ENCODE results near the gene FLYWCH1. TPM values are rescaled to one million over a fixed set of nuclear protein-coding genes. Genes with fewer than 3 reads are reported as not detected.

FLYWCH1 gene
- total and polyA plus RNA-seq, 2 of the 8 experiments (the other 6 are each of a cell fraction or from before 2014, with no cell fraction given): 12.4 to 23.5 TPM

DNA sequence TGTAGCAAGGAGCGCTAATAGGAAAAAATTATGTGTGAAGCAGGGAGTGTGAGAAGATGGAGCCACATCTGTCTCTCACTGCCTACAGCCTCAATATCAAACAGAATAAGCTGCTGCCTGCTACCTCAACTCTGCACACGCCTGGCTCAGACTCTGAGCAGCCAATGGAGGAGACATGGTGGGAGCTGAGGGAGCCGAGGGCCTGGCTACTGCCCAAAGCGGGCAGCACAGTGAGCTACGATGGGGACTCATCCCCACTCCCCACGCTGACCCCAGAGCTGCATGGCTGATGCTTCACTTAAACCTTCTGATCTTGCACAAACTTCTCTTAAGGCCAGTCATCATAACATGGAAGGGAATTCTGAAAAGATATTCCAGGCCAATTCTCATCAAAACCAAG is 39.8 kb upstream of the FLYWCH1 start:
- H4K8ac ChIP-seq (ENCODE audit: extremely low read depth, insufficient read depth, low read length): no peak overlapping the region
- H3K23ac ChIP-seq (ENCODE audit: insufficient read length): no peak overlapping the region
- WGBS, 2 experiments (ENCODE audit: extremely low coverage in 1 of 2, insufficient coverage in 1 of 2, insufficient read length in 1 of 2, insufficient replicate concordance in 2 of 2, low coverage in 1 of 2, low lambda C conversion rate in 2 of 2, missing lambda C conversion rate in 1 of 2): 92% methylated on average over 6 of the region's 6 CpGs; no CpG with 5 or more reads in 1 of the 2 experiments
- TF ChIP-seq SIRT6 (IDR thresholded peaks at IDR 0.05; ENCODE audit: low read length) (no peak), ZNF274 (IDR thresholded peaks at IDR 0.05; ENCODE audit: borderline replicate concordance, extremely low read depth, low read length) (no peak), SUZ12 (IDR thresholded peaks at IDR 0.05; ENCODE audit: low read length) (no peak), SRF (IDR thresholded peaks at IDR 0.05; ENCODE audit: low read depth, low read length) (no peak), RBBP5 (IDR thresholded peaks at IDR 0.05; ENCODE audit: borderline replicate concordance, low read depth, low read length) (no peak), POLR2A (IDR thresholded peaks at IDR 0.05; ENCODE audit: control extremely low read depth in 1 of 2, low read depth in 2 of 2, low read length in 2 of 2) (no peak), YY1 (IDR thresholded peaks at IDR 0.05; ENCODE audit: low read depth, low read length) (no peak)
- TF ChIP-seq, protein P1, sequence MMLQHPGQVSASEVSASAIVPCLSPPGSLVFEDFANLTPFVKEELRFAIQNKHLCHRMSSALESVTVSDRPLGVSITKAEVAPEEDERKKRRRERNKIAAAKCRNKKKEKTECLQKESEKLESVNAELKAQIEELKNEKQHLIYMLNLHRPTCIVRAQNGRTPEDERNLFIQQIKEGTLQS (IDR thresholded peaks at IDR 0.05; ENCODE audit: insufficient read depth, low read depth, low read length): no peak
- TF ChIP-seq, protein P2, sequence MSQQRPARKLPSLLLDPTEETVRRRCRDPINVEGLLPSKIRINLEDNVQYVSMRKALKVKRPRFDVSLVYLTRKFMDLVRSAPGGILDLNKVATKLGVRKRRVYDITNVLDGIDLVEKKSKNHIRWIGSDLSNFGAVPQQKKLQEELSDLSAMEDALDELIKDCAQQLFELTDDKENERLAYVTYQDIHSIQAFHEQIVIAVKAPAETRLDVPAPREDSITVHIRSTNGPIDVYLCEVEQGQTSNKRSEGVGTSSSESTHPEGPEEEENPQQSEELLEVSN (IDR thresholded peaks at IDR 0.05): no peak
- H3K79me2 ChIP-seq (ENCODE audit: control insufficient read depth in 1 of 2, insufficient read depth in 2 of 2, low read length in 2 of 2): no peaks in the 10 kb centered on the region
- H2BK120ac ChIP-seq (replicated peaks; ENCODE audit: low read depth, low read length): no peak overlapping the region
- no peak overlapping the region for H3K9ac ChIP-seq (replicated peaks in 1 of 4; ENCODE audit: extremely low read depth in 1 of 4, low read depth in 3 of 4, low read length in 3 of 4)
- CTCF ChIA-PET (ENCODE audit: partially characterized antibody): interaction anchor here (0.7 to 6.5 kb wide), 14 partner anchors 9 to 111 kb away, joined by 3 to 90 read pairs (median 4); partner anchors contain the start of genes FLYWCH1 and PRSS21
- H3K79me1 ChIP-seq (ENCODE audit: low read depth, low read length): no peaks in the 10 kb centered on the region
- H2AK5ac ChIP-seq (ENCODE audit: low read depth, low read length): no peak overlapping the region
- DNase-seq (ENCODE audit: low read depth in 1 of 2, low spot score in 2 of 2) (no peak), FAIRE-seq (no peak)
- H2AFZ ChIP-seq (ENCODE audit: low read length): no peak overlapping the region
- no peak overlapping the region for H4K91ac ChIP-seq (replicated peaks; ENCODE audit: insufficient read length, low read length)
- H3K56ac ChIP-seq (replicated peaks; ENCODE audit: insufficient read length, low read depth, low read length): no peak overlapping the region
- no peak overlapping the region for H2BK12ac ChIP-seq (ENCODE audit: low read depth, low read length)
- no peak overlapping the region for H2BK5ac ChIP-seq (ENCODE audit: low read depth, low read length)
- no peak overlapping the region for H3K4me2 ChIP-seq (ENCODE audit: insufficient read depth in 1 of 2, low read depth in 2 of 2, low read length in 2 of 2)
- H3K14ac ChIP-seq (ENCODE audit: insufficient read length): no peak overlapping the region
- H3K27ac ChIP-seq (ENCODE audit: low read depth, low read length): no peak overlapping the region
- H3K18ac ChIP-seq (ENCODE audit: extremely low read depth, low read length): no peak overlapping the region
- no peak overlapping the region for H3K4me3 ChIP-seq (ENCODE audit: extremely low read depth in 1 of 4, insufficient read depth in 2 of 4, low read depth in 3 of 4, low read length in 4 of 4)
- H3K23me2 ChIP-seq (ENCODE audit: low read depth, low read length): peaks cover 2% of the 10 kb centered on the region; the same call in 1 of the 2 replicates
- peaks cover 0 to 9% (median 8%) of the 10 kb centered on the region in 4 experiments; a peak in 4 of 7 replicates for H3K27me3 ChIP-seq (replicated peaks in 1 of 4; ENCODE audit: control insufficient read depth in 3 of 4, extremely low read depth in 1 of 4, insufficient read depth in 3 of 4, low read length in 3 of 4)
- no peak overlapping the region for H4K5ac ChIP-seq (ENCODE audit: insufficient read length, low read depth, low read length)
- POLR2A ChIA-PET (ENCODE audit: partially characterized antibody): no interaction called here
- H2BK15ac ChIP-seq (ENCODE audit: low read length): no peak overlapping the region
- no peak overlapping the region for H2BK20ac ChIP-seq (ENCODE audit: low read length)
- H3K9me3 ChIP-seq (ENCODE audit: insufficient read depth in 2 of 2, low read depth in 1 of 2, low read length in 1 of 2): no peaks in the 10 kb centered on the region
- no peak overlapping the region for H3K4ac ChIP-seq (replicated peaks; ENCODE audit: insufficient read length, low read depth, low read length)
- H4K20me1 ChIP-seq (replicated peaks in 1 of 2; ENCODE audit: control insufficient read depth in 1 of 2, insufficient read depth in 2 of 2, low read length in 2 of 2): no peaks in the 10 kb centered on the region
- H3K4me1 ChIP-seq (replicated peaks in 1 of 4; ENCODE audit: control insufficient read depth in 3 of 4, insufficient read depth in 4 of 4, low read length in 3 of 4): no peaks in the 10 kb centered on the region; a peak in 1 of 7 replicates
- no peaks in the 10 kb centered on the region for H3K36me3 ChIP-seq (ENCODE audit: control insufficient read depth in 2 of 4, insufficient read depth in 4 of 4, low read length in 3 of 4)

Measured in H1 (cell line).